ENCODE data around the gene ING3. TPM values are rescaled to one million over a fixed set of nuclear protein-coding genes. Genes with fewer than 3 reads are reported as not detected.

The ING3 gene
- polyA plus RNA-seq, 1 donor (not counting 4 experiments of a cell fraction or from before 2014, with no cell fraction given) = 9.0 TPM

DNA sequence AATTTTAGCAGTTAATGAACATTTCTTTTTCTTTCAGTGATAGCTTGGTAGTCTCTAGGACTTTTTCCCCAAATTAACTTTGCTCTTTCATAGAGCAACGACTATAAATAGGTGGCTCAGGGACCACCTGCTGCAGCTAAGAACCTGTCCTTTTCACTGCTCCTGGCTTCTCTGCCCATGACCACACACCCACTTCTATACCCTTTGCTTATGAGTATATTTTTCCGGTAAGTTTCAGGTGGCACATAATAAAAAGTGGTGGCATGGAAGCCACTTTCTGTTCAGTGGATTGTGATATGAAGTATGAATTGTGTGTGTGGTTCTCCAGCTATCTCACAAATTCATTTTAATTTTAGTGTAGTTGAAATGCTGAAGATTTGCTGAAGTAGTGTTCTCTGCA lies 1.2 kb downstream of the ING3 start:
- Histone ChIP-seq H2AFZ (ENCODE audit: control insufficient read depth, low read length) (no peak overlapping the region), H3K36me3 (ENCODE audit: control insufficient read depth in 2 of 2, extremely low read depth in 1 of 2, insufficient read depth in 2 of 2, low read length in 2 of 2) (no peaks in the 10 kb centered on the region), H3K4me3 (ENCODE audit: control insufficient read depth in 2 of 3, extremely low read depth in 1 of 3, insufficient read depth in 2 of 3, low read depth in 1 of 3, low read length in 3 of 3) (peak overlapping the region in 1 of 3 experiments; percentile 70), H3K4me2 (ENCODE audit: control insufficient read depth, extremely low read depth, insufficient read depth, low read depth, low read length) (peak overlapping the region; percentile 69), H3K9me1 (ENCODE audit: control insufficient read depth, extremely low read depth, insufficient read depth, low read length) (no peaks in the 10 kb centered on the region), H3K79me2 (ENCODE audit: control insufficient read depth, insufficient read depth, low read length) (peaks cover 6% of the 10 kb centered on the region), H4K20me1 (ENCODE audit: control insufficient read depth, extremely low read depth, insufficient read depth, low read length) (no peaks in the 10 kb centered on the region), H3K9me3 (ENCODE audit: control insufficient read depth, low read depth, low read length) (no peaks in the 10 kb centered on the region), H3K27ac (ENCODE audit: control insufficient read depth, insufficient read depth, low read length) (no peak overlapping the region), H3K27me3 (ENCODE audit: control insufficient read depth, extremely low read depth, insufficient read depth, low read length) (no peaks in the 10 kb centered on the region), H3K4me1 (ENCODE audit: control insufficient read depth, extremely low read depth, insufficient read depth, low read length) (peaks cover 9% of the 10 kb centered on the region), H3K9ac (ENCODE audit: control insufficient read depth, extremely low read depth, insufficient read depth, low read length) (peak overlapping the region; percentile 91)
- DNase-seq (ENCODE audit: low read depth, low spot score) (no peak), FAIRE-seq (no peak)
- dilution Hi-C loops (cut with MboI; ENCODE audit: extremely low pct_ligation_motif_present, low sequenced_read_pairs) = no loop called here
- TF ChIP-seq, protein P1, sequence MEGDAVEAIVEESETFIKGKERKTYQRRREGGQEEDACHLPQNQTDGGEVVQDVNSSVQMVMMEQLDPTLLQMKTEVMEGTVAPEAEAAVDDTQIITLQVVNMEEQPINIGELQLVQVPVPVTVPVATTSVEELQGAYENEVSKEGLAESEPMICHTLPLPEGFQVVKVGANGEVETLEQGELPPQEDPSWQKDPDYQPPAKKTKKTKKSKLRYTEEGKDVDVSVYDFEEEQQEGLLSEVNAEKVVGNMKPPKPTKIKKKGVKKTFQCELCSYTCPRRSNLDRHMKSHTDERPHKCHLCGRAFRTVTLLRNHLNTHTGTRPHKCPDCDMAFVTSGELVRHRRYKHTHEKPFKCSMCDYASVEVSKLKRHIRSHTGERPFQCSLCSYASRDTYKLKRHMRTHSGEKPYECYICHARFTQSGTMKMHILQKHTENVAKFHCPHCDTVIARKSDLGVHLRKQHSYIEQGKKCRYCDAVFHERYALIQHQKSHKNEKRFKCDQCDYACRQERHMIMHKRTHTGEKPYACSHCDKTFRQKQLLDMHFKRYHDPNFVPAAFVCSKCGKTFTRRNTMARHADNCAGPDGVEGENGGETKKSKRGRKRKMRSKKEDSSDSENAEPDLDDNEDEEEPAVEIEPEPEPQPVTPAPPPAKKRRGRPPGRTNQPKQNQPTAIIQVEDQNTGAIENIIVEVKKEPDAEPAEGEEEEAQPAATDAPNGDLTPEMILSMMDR (optimal IDR thresholded peaks at IDR 0.05 in 1 of 3, IDR thresholded peaks at IDR 0.05 in 1 of 3, conservative IDR thresholded peaks at IDR 0.05 in 1 of 3; ENCODE audit: extremely low read depth in 1 of 3, insufficient read depth in 2 of 3, low read length in 3 of 3) = no peak
- no peak for TF ChIP-seq EZH2 (IDR thresholded peaks at IDR 0.05; ENCODE audit: low read length)

DNA sequence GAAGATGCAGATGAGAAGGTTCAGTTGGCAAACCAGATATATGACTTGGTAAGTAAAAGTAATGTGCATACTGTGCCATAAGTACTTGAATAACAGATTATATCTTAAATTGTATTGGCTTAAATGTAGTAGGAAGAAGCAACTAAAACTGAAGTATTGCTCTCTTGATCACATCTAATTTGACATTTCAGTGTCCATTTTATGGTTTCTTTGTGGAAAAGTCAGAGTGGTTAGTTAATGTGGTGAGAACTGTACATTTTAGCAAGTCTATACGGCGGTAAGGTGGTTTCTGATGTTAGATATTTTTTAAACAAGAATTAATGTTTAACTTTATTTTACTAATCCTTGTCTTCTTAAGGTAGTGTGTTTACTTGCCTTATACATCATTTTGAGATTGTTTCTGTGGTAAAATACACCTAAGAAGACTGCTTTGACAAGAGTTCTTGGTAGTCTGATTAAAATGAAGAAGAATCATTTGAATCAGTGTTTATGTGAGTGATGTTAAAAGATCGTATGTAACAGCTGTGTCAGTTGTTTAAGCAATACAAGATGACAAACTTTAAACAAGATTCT lies 5.1 kb downstream of the ING3 start:
- Histone ChIP-seq H3K4me3 (ENCODE audit: control insufficient read depth in 2 of 3, extremely low read depth in 1 of 3, insufficient read depth in 2 of 3, low read depth in 1 of 3, low read length in 3 of 3) (no peak overlapping the region), H3K9ac (ENCODE audit: control insufficient read depth, extremely low read depth, insufficient read depth, low read length) (no peak overlapping the region), H3K27ac (ENCODE audit: control insufficient read depth, insufficient read depth, low read length) (no peak overlapping the region), H2AFZ (ENCODE audit: control insufficient read depth, low read length) (no peak overlapping the region), H3K79me2 (ENCODE audit: control insufficient read depth, insufficient read depth, low read length) (peaks cover 6% of the 10 kb centered on the region), H3K9me3 (ENCODE audit: control insufficient read depth, low read depth, low read length) (no peaks in the 10 kb centered on the region), H3K27me3 (ENCODE audit: control insufficient read depth, extremely low read depth, insufficient read depth, low read length) (no peaks in the 10 kb centered on the region), H3K9me1 (ENCODE audit: control insufficient read depth, extremely low read depth, insufficient read depth, low read length) (no peaks in the 10 kb centered on the region), H3K4me1 (ENCODE audit: control insufficient read depth, extremely low read depth, insufficient read depth, low read length) (peaks cover 9% of the 10 kb centered on the region), H4K20me1 (ENCODE audit: control insufficient read depth, extremely low read depth, insufficient read depth, low read length) (no peaks in the 10 kb centered on the region), H3K36me3 (ENCODE audit: control insufficient read depth in 2 of 2, extremely low read depth in 1 of 2, insufficient read depth in 2 of 2, low read length in 2 of 2) (no peaks in the 10 kb centered on the region), H3K4me2 (ENCODE audit: control insufficient read depth, extremely low read depth, insufficient read depth, low read depth, low read length) (no peak overlapping the region)
- dilution Hi-C loops (cut with MboI; ENCODE audit: extremely low pct_ligation_motif_present, low sequenced_read_pairs) = no loop called here
- no peak for FAIRE-seq
- DNase-seq (ENCODE audit: low read depth, low spot score) = no peak
- TF ChIP-seq EZH2 (IDR thresholded peaks at IDR 0.05; ENCODE audit: low read length) = no peak
- TF ChIP-seq, protein P1 (optimal IDR thresholded peaks at IDR 0.05 in 1 of 3, IDR thresholded peaks at IDR 0.05 in 1 of 3, conservative IDR thresholded peaks at IDR 0.05 in 1 of 3; ENCODE audit: extremely low read depth in 1 of 3, insufficient read depth in 2 of 3, low read length in 3 of 3) = no peak

Measured in keratinocyte (primary cell).